Embryonic facial prominence (tissue), 1 donor: ENCODE measurements around the gene CTCFL.
"Not testable (repeated sequence)": the region's sequence is repeated elsewhere in the genome, so short reads cannot be mapped to it uniquely, and the experiment has no call there.

Source experiments
- DNase-seq: peaks from one replicate; pipeline ENCODE4 v3.0.0-alpha.2; 2016; ENCODE audit errors: extremely low spot score

Gene CTCFL

DNA sequence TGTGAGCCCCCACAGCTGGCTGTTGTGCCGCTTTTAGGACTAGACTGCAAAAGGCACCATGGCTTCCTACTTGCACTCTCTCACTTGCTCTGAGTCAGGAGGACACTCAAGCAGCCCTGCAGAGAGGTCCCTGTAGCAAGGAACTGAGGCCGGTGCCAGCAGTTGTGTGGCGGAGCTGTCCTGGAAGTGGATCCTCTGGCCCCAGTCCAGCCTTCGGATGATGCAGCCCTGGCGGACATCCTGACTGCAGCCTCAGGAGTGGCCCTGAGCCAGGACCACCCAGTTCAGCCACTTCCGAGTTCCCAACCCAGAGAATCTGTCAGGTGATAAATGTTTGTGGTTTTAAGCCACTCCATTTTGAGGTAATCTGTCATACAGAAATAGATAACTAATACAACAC is 17.5 kb downstream of the CTCFL start:
- DNase-seq, result no peak

DNA sequence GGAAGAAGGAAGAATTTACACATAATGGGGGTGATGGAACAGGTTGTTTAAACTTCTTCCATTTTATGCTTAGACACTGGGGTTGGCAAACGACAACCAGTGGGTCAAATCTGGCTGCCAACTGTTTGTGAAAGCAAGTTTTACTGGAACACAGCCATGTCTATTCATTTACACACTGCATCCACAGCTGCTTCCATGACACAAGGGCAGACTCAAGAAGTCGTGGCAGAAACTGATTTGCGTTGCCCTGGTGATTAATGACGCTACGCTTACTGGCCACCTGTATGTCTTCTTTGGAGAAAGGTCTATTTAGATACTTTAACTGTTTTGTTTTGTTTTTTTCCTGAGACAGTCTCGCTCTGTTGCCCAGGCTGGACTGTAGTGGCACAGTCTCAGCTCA is 19.0 kb downstream of the CTCFL start:
- no peak for DNase-seq

DNA sequence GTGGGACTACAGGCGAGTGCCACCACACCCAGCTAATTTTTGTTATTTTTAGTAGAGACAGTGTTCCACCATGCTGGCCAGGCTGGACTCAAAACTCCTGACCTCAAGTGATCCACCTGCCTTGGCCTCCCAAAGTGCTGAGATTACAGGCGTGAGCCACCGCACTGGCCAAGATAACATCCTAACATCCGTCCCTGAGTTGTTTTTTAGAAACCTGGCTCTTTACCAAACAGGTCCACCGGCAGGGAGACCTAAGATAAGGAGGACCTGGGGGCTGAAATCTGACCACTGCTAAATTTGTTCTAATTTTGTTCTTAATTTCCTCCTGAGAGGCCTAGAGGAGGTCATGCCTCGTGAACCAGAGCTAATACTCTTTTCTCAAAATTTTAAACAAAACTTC is 20.5 kb downstream of the CTCFL start:
- no peak for DNase-seq

DNA sequence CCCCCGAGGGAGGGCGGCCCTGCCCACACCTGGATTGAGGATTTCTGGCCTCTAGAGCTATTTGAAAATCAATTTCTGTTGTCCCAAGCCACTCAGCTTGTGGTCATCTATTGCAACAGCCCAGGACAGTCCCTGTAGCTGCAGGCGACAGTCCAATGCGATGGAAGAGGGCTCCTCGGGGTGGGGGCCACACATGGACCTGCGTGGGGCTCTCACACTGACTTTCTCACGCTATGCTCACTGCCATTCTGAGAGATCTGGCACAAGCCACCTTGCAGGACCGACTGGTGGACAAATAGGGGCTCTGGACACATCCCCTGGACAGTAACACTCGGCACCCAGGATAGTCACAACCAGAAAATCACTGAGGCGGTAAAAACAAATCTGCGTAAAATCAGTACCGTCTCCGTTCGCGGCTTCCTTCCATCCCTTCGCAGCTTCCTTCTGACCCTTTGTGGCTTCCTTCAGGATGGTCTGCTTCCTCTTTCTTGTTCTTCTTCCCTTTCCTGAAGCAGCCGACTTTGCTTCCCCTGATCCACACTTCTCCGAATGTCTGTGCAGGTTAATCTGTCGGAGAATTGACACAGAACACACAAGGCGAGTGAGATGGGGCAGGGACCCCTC is 21.8 kb downstream of the CTCFL start:
- no peak for DNase-seq

DNA sequence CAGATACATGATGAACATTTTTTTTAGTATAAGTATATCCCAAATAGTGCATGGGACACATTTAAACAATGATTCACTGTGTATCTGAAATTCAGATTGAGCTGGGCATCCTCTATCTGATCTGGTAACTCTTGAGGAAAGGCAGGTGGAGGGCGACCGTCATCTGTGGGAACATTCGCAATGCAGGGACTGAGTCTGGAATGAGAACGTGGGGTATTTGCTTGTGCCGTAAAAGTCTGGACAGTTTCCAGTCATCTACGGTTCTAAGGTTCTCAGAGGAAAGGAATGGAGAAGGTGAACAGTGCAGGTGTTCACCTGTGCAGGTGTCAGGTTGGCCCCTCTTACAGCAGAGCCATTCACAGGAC is 22.6 kb downstream of the CTCFL start:
- DNase-seq, result no peak

DNA sequence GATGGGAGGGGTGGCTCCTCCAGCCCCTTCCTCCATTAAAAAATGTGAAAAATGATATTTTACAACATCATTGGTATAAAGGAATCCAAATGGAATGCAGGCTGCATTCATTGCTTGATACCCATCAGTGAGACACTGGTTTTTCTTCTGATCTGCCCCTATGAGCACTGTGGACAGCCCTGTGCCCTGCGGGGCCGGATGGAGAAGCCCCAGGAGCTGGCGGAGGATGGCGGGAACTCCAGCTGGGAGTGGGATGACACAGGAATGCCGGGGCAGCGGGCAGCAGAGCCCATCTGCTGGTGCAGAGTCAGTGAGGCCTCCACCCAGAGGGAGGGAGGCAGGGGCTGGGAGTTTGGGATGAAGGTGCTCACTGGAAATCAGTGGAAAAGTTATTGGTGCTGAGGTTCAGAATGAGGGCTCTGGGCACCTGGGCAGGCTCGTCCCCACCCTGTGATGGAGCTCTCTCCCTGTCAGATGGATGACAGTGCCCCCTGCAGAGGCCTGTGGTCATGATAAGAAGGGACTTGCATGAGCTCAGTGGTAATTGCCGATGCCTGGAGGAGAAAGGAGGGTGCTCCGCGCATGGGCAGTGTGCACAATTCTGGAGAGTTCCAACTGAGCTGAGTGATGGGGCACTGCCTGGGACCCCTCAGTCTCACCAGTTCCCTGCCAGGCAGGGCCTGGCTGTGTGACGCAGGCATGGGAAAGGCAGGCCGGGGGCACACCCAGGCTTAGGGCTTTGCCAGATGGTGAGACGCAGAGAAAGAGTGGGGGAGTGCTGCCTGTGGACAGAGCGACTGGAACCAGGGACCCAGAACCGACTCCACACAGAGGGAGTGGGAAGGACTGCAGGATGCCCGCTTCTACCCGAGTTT is 23.2 kb downstream of the CTCFL start:
- DNase-seq, result no peak

DNA sequence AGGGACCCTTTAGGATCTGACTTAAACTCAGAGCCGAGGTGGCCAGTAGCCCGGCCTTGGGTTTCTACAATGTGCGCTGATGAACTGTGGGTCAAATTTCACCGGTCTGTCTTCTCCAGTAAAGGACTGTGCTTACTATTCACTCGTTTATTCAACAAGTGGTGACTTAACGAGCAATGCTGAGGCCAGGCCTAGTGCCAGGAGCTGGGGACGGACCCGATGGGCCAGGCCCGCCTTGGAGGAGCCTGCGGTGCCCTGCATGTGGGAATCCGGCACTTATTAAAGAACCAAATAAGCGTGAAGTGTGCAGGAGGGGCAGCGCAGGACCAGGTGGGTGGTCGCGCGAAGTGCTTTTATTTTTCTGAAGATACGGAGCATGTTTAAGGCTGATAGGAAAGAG is 24.0 kb downstream of the CTCFL start:
- no peak for DNase-seq

DNA sequence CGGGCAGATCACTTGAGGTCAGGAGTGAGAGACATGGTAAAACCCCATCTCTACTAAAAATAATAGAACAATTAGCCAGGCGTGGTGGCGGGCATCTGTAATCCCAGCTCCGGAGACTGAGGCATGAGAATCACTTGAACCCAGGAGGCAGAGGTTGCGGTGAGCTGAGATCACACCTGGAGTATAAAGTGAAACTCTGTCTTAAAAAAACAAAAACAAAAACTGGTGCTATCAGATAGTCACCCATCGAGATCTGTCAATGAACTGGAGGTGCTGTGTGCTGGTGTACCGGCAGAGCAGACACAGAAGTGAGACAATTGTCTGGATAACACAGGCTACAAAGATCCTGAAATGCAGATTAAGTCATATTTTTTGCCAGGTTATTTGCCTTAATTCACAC is 24.7 kb downstream of the CTCFL start:
- DNase-seq, result no peak

DNA sequence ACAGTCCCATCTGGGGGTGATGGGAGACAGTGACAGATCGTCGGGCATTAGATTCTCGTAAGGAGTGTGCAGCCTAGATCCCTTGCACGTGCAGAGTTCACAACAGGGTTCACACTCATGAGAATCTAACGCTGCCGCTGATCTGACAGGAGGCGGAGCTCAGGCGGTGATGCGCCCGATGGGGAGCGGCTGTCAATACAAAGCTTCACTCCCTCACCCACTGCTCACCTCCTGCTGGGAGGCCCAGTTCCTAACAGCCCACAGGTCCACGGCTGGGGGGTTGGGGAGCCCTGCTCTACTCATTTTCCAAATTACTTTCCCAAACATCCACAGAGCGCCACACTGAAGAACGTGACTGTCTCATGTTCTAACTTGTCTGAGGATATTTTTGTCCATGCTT is 25.3 kb downstream of the CTCFL start:
- no peak for DNase-seq

DNA sequence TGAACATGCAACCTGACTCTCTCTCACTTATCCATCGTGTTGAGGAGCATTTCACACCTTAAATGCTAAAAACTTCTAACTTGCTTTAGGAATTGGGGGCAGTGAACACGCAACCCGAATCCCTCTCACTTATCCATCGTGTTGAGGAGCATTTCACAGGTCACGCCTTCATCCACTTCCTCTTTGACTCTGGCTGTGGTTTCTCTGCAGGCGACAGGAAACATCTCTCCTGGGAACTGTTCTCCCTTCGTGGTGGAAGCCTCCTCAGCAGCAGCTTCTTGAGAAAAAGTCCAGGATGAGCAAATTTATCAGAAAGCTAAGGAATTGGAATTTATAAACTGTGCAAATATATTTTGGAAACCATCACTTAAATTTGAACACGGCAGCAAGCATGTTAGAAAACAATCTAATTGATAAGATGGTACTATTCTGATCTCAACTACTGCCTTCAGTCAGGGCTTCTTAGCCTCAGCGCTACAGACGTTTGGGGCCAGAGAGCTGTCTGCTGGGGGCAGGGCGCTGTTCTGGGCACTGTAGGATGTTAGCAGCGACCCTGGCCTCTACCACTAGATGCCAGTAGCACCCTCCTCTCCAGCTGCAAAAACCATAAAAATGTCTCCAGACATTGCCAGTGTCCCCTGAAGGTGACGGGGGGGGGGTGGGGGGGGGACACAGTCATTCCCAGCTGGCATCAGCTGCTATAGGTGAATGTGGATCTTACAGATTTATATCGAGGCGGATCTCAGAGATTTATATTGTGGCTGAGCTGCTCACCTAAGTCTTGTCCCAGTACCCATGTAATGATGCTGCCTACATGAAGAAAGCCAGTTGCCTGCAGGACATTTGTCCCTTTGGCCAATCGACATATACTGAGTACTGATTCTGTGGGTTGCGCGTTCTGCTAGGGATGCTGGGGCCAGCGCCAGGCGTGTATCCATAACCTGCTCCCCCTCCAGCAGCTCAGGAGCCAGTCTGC is 26.2 kb downstream of the CTCFL start:
- no peak for DNase-seq

DNA sequence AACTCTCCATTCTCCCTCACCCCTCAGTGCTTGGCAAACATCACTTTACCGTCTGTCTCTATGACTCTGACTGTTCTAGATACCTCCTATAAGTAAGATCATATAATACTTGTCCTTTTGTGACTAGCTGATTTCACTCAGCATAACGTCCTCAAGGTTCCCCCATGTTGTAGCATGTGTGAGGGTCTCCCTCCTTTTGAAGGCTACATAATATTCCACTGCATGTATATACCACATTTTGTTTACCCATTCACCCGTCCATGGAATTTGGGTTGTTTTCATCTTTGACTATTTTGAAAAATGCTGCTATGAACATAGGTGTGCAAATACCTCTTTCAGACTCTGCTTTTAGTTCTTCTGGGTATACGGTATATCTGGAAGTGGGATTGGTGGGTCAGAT is 28.3 kb downstream of the CTCFL start:
- no peak for DNase-seq

DNA sequence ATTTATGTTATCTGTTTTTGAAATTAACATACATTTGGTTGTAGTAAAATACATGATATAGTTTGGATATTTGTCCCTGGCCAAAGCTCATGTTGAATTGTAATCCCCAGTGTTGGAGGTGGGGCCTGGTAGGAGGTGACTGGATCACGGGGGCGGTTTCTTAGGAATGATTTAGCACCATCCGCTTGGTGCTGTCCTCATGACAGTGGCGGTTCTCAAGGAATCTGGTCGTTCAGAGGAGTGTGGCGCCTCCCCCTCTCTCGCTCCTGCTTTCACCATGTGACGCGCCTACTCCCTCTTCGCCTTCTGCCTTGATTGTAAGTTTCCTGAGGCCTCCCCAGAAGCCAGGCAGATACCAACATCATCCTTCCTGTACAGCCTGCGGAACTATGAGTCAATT is 29.0 kb downstream of the CTCFL start:
- DNase-seq, result no peak

DNA sequence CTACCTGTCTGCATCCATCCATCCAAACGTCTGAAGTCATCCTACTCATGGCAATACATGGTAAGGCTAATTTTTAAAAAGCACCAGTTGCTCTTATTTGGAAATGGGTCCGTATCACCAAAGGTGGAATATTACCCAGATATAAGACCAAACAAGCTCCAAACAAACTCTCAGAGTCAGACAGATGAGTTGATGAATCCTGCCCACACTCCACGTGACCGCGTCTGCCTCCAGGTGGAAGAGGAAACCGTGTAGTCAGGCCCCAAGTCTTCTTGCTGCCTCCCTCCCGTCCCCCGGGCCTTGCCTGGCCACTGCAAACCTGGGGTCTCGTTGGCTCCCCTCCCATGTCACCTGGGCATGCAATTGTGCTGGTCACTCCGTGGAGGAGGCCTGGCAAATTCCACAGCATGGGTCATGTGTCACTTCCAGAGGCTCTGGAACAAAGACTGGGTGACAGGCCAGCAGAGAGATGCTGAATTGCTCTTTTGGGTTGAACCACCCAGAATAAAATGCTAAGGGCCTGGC is 31.8 kb downstream of the CTCFL start:
- no peak for DNase-seq

DNA sequence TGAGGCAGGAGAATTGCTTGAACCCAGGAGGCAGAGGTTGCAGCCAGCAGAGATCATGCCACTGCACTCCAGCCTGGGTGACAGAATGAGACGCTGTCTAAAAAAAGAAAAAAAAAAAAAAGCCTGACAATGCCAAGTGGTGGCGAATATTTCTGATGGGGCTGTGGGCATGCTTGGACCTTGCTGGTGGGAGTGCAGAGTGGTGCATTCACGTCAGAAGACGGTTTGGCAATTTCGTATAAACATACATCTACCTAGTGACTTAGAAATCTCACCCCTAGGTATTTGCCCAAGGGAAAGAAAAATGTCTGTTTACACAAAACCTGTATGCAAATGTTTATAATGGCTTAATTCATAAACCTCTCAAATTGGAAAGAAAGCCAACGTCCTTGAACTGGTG is 33.6 kb downstream of the CTCFL start:
- DNase-seq, result no peak

DNA sequence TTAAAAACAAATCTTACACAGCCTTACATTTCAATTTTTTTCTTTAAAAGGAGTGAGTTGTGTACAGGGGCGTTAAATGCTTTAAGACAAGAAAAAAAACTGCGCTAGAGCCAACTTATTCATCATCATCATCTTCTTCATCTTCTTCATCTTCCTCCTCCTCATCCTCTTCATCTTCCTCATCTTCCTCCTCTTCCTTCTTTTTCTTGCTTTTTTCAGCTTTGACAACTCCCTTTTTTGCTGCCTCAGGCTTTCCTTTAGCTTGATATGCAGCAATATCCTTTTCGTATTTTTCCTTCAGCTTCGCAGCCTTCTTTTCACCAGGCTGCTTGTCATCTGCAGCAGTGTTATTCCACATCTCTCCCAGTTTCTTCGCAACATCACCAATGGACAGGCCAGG is 36.7 kb downstream of the CTCFL start:
- not testable (repeated sequence) for DNase-seq

DNA sequence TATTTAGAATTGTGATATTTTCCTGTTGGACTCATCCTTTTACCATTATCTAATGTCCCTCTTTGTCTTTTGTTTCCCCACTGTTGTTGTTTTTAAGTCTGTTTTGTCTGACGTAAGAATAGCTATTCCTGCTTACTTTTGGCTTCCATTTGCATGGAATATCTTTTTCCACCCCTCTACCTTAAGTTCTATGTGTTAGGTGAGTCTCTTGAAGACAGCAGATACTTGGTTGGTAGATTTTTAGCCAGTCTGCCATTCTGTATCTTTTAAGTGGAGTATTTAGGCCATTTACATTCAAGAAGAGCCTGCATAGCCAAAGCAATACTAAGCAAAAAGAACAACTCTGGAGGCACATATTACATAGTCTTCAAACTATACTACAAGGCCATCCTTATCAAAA is 39.2 kb downstream of the CTCFL start:
- no peak for DNase-seq

DNA sequence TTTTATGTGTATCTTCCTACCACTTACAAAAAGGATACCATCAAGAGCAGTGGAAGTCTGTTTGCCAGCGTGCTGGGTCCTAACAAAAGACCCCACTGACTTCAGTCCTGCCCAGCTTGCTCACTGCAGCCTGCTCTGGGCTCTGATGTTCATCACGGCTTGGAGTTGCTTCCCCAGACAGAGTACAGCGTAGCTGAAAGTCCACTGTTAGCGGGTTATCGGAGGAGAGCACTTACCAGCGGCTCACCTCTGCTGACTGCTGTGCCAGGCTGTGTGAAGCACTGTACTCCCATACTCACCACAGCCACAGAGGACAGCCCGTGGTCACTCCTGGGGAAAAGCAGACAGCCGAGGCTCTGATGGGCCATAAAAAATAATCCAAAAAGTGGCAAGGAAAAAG is 40.2 kb downstream of the CTCFL start:
- no peak for DNase-seq

DNA sequence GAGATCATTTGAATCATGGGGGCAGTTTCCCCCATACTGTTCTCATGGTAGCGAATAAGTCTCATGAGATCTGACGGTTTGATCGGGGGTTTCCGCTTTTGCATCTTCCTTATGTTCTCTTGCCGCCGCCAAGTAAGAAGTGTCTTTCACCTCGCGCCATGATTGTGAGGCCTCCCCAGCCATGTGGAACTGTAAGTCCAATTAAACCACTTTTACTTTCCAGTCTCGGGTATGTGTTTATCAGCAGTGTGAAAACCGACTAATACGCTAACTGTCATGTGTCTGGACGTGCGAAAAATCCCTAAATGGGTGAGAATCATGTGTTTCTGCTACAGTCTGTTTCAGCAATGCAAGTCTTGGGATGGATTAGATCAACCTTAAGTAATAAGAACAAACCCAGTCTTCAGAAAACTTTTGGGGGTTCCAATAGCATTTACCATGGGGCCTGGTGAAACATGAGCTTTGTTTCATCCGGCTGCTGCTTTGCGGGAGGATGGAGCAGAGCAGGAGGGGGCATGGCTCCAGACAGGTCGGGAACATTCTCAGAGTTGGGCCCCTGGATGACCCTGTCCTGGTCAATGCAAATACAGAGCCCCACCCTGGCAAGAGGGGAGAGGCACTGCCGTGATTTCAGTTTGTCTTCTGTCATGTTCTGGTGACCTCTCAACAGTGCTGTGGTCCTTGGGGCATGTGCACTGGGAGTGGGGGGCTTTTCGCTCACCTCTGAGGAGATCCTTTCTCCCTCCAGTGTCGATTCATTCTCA is 41.5 kb downstream of the CTCFL start:
- no peak for DNase-seq

DNA sequence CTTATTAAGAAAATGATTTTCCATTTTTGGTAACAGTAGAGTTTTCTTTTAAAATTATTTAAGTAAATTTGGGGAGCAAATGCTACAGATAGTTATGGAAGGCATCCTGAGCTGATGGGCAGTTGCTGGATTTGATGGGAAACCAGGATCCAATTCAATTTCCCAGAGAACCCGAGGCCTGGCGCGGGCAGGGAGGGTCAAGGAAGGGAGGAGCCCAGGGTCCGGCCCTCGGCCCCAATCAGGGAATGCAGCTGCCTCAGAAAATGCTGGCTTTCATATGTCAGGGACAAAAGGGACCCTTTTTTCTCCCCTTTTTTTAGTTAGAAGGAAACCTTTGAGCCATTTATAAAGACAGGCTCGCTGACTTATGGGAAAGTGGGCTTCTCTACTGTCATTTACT is 42.1 kb downstream of the CTCFL start:
- no peak for DNase-seq

DNA sequence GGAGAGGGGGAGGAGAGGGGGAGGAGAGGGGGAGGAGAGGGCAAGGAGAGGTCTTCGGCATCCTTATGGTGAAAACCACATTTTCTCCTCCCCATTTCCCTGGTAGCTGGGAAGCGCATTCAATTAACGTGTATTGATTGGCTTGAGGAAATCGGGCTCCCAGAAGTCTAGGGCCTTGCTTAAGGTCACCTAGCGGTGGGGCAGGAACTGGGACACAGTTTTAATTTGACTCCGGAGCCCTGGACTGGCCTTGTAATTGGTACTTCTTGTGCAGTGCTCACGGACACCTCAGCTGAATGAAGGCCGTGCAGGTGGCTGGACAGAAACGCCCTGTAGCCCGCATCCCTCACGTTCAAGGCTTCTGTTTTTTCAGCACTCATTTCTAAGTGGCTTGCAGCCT is 42.8 kb downstream of the CTCFL start:
- DNase-seq, result no peak

DNA sequence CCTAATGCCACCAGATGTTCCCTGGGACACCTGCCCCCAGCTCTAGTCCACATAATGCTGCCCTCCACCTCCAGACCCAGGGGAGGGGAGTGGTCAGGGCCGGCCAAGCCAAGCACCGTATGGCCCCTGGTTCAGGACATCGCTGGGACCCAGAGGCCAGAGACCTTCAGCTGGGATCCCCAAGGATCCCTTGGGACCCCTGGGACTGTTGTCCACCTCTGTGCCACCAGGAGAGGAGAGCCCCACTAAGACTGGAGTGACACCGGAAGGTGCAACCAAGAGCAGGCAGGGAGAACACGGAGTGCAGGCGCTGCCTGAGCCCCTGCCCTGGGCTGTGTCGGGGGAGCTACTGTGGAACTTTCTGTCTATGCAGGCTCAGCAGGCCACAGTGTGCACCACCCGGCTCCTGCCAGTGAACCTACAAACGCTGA is 43.6 kb downstream of the CTCFL start:
- no peak for DNase-seq
